ENCODE data around the gene TCF12. TPM values are rescaled to one million over a fixed set of nuclear protein-coding genes. Genes with fewer than 3 reads are reported as not detected.

The TCF12 gene
- polyA plus RNA-seq, 3 donors = 15.8 to 52.5 (median 27.6) TPM

DNA sequence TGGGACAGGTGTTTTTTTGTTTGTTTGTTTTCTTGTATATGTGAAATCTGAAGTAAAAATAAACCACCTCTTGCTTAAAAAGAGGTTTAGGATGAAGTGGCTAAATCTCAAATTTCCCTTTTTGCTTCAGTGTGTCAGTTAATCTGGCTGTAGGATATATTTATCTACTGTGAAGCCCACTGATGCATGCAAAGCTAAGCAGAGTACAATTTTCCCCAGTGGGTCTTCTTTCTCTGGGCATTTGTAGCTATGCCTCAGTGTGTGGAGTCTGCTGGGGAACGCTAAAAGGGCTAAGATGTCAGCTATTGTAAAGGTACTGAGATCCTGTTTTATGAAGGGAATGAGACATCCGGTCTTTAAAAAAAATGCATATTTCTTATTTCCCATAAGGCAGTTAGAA lies 190.6 kb downstream of the TCF12 start:
- Mint-ChIP-seq H3K27ac (no peak overlapping the region), H3K36me3 (peaks cover 11 to 16% of the 10 kb centered on the region in 2 donors), H3K4me3 (no peak overlapping the region), H3K9me3 (peaks cover 0 to 2% (median 0%) of the 10 kb centered on the region in 7 donors), H3K27me3 (ENCODE audit: low read depth in 3 of 3) (peaks cover 0 to 4% (median 0%) of the 10 kb centered on the region in 3 donors), H3K4me1 (peaks cover 13% of the 10 kb centered on the region)
- DNase-seq = no peak
- intact Hi-C loops (cut with micrococcal nuclease) = no loop called here
- no peak overlapping the region for H3K4me2 ChIP-seq (replicated peaks; ENCODE audit: extremely low read depth, low read length, poor library complexity, severe bottlenecking)
- H3K9me3 ChIP-seq (replicated peaks in 1 of 2; ENCODE audit: control insufficient read depth in 1 of 2, insufficient read depth in 1 of 2, low read length in 2 of 2) = no peaks in the 10 kb centered on the region
- H2AFZ ChIP-seq (ENCODE audit: insufficient read depth, low read depth, low read length, poor library complexity, severe bottlenecking) = no peak overlapping the region
- H3K36me3 ChIP-seq (replicated peaks in 1 of 2; ENCODE audit: control insufficient read depth in 1 of 2, insufficient read depth in 2 of 2, low read length in 2 of 2) = peaks cover 0 to 6% of the 10 kb centered on the region in 2 donors
- no peak overlapping the region for H3K27ac ChIP-seq (ENCODE audit: low read depth in 1 of 2, low read length in 2 of 2)
- no peak overlapping the region for H3K4me3 ChIP-seq (replicated peaks in 1 of 3; ENCODE audit: low read depth in 2 of 3, low read length in 3 of 3)
- TF ChIP-seq, protein P1, sequence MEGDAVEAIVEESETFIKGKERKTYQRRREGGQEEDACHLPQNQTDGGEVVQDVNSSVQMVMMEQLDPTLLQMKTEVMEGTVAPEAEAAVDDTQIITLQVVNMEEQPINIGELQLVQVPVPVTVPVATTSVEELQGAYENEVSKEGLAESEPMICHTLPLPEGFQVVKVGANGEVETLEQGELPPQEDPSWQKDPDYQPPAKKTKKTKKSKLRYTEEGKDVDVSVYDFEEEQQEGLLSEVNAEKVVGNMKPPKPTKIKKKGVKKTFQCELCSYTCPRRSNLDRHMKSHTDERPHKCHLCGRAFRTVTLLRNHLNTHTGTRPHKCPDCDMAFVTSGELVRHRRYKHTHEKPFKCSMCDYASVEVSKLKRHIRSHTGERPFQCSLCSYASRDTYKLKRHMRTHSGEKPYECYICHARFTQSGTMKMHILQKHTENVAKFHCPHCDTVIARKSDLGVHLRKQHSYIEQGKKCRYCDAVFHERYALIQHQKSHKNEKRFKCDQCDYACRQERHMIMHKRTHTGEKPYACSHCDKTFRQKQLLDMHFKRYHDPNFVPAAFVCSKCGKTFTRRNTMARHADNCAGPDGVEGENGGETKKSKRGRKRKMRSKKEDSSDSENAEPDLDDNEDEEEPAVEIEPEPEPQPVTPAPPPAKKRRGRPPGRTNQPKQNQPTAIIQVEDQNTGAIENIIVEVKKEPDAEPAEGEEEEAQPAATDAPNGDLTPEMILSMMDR (IDR thresholded peaks at IDR 0.05) = no peak
- peaks cover 12% of the 10 kb centered on the region for H4K20me1 ChIP-seq (ENCODE audit: insufficient read depth, low read length)
- H3K4me1 ChIP-seq (ENCODE audit: control insufficient read depth in 1 of 2, insufficient read depth in 2 of 2, low read length in 2 of 2) = peaks cover 0 to 6% of the 10 kb centered on the region in 2 donors
- H3K79me2 ChIP-seq (ENCODE audit: insufficient read depth, low read length) = no peaks in the 10 kb centered on the region
- no CpG with 5 or more reads among the region's 2 CpGs for WGBS (ENCODE audit: insufficient coverage)
- H3K9ac ChIP-seq (ENCODE audit: insufficient read depth, low read length, poor library complexity, severe bottlenecking) = no peak overlapping the region
- H3K27me3 ChIP-seq (ENCODE audit: control insufficient read depth in 2 of 2, insufficient read depth in 2 of 2, low read length in 2 of 2) = no peaks in the 10 kb centered on the region

DNA sequence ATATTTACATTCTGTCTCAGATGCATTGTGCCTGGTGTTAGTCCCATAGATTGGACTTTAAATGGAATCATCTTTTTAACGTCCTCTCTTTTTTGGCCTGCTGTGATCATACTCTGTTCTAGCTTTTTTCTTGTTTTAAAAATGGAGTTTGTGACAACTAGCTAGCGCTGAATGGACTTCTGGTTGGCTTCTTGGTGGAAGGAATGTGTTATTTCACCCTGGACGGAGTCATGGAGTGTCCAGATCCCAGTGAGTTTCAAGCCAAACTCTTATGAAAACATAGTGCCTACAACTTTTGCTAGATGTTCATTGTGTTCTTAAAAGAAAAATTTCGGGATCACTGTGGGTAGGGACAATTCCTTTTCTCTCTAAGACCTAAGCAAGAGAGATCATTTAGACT lies 192.6 kb downstream of the TCF12 start:
- Histone ChIP-seq H3K36me3 (replicated peaks in 1 of 2; ENCODE audit: control insufficient read depth in 1 of 2, insufficient read depth in 2 of 2, low read length in 2 of 2) (no peaks in the 10 kb centered on the region), H3K4me2 (replicated peaks; ENCODE audit: extremely low read depth, low read length, poor library complexity, severe bottlenecking) (no peak overlapping the region), H2AFZ (ENCODE audit: insufficient read depth, low read depth, low read length, poor library complexity, severe bottlenecking) (no peak overlapping the region), H3K79me2 (ENCODE audit: insufficient read depth, low read length) (peaks cover 6% of the 10 kb centered on the region), H3K9ac (ENCODE audit: insufficient read depth, low read length, poor library complexity, severe bottlenecking) (no peak overlapping the region), H3K4me3 (replicated peaks in 1 of 3; ENCODE audit: low read depth in 2 of 3, low read length in 3 of 3) (no peak overlapping the region), H4K20me1 (ENCODE audit: insufficient read depth, low read length) (peaks cover 19% of the 10 kb centered on the region), H3K4me1 (ENCODE audit: control insufficient read depth in 1 of 2, insufficient read depth in 2 of 2, low read length in 2 of 2) (peaks cover 2 to 6% of the 10 kb centered on the region in 2 donors), H3K27ac (ENCODE audit: low read depth in 1 of 2, low read length in 2 of 2) (peak overlapping the region in 1 of 2 donors; percentile 8), H3K9me3 (replicated peaks in 1 of 2; ENCODE audit: control insufficient read depth in 1 of 2, insufficient read depth in 1 of 2, low read length in 2 of 2) (no peaks in the 10 kb centered on the region), H3K27me3 (ENCODE audit: control insufficient read depth in 2 of 2, insufficient read depth in 2 of 2, low read length in 2 of 2) (no peaks in the 10 kb centered on the region)
- Mint-ChIP-seq H3K9me3 (no peaks in the 10 kb centered on the region), H3K36me3 (peaks cover 4 to 7% of the 10 kb centered on the region in 2 donors), H3K27me3 (ENCODE audit: low read depth in 3 of 3) (peaks cover 0 to 4% (median 0%) of the 10 kb centered on the region in 3 donors), H3K4me3 (no peak overlapping the region), H3K27ac (peak overlapping the region in 1 of 7 donors; percentile 36), H3K4me1 (peaks cover 16% of the 10 kb centered on the region)
- DNase-seq = no peak
- TF ChIP-seq, protein P1 (IDR thresholded peaks at IDR 0.05) = no peak
- intact Hi-C loops (cut with micrococcal nuclease) = no loop called here
- WGBS (ENCODE audit: insufficient coverage) = 93% methylated on average over 2 of the region's 4 CpGs

Measured in CD14-positive monocyte (primary cell).